ENCODE measurements around the gene BMP7.
"Not testable (repeated sequence)": the region's sequence is repeated elsewhere in the genome, so short reads cannot be mapped to it uniquely, and the experiment has no call there.

Gene BMP7

DNA sequence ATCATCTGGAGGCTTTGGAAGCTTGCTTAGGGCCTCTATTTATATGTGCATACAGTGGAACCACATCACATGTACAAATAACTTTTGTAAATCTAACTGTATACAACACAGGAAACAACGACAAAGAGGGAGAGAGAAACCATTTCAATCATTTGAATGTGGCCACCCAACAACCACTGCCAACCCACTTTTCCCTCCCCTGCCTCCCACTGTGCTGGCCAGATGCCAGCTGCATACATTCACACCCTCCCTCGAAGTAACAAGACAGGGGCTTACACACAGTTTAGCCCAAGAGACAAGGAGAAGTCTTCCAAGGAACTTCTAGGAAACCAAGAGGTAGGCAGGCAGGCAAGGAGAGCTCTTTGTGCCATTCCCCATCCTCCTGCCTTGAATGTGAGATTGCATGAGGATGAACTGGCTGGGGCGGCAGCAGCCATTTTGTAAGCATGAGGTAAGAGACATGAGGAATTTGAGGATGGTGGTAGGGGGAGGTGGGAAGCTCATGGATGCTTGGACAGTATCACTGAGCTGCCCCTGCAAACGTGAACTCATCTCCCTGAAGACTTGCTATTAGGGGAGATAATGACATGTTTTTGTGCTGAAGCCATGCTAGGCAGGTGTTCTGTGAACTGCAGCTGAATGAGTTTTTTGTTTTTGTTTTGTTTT is 18.2 kb downstream of the BMP7 start:
- no peak for DNase-seq

DNA sequence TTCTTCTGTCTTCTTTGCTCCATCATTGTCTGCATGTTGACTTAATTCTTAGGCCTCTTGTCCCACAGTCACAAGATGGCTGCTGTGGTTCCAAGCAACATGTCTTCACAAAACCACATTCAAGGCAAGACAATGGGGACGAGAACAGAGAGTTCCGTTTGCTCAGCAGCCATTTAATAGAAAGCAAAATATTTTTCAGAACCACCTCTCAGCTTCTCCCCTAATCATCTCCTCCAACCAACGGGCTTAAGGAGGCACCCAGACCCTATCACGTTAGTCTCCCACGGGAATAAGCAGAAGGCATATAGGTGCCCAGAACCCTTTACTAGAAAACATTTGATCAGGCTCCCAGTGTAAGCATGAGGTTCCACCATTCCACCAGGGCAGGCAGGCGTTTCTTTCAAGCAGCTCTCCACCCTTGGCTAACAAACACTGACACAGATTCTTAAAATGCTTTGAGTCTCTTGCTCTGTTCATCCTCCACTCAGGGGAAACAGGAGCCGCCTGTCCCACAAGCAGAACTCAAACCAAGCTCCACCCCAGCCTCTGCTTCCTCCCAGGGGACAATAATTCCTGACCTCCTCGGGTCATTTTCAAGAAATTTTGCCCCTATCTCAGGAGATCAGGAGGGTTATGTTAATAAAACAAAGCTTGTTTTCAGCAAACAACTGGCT is 19.0 kb downstream of the BMP7 start:
- no peak for DNase-seq

DNA sequence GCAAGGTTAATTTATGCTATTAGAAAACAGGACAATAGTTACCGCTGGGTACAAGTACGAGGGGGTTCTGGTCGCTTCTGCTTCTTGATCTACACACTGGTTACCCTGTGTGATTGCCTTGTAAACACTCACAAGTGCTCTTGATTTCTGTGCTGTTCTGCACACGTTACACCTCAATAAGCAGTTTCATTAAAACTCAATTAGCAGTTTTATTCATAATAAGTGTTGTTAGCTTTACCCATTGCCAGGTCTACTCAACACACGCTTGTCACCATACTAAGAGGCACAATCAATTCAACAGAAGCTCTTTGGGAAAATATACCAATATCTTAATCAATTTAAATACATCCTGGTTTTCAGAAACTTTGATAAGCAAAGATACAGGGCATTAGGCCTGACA is 20.4 kb downstream of the BMP7 start:
- DNase-seq, result no peak

DNA sequence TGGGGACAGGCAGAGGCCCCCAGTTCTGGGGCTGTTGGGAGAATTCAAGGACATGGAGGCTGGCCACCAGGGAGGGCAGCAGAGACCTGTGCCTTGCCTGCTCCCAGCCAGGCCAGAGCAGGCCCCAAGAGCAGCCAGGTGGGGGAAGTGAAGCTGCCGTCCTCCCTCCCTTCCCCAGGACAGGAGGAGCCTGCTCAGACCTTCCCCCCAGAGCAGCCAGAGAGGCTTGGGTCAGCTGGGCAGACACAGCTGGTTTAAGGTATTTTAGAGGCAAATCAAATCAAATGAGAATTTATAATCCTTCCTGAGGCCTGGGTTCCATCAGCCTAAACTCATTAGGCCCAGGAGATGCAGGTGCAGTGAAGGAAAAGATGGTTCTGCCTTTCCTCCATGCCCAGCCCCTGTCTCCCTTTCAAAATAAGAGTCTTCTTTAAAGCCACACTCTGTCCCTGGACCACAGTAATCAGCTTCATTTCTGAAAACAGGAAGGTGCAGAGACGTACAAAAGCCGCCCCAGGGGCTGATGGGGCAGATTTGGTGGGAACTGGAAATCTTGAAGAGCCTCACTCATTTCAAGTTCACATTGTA is 21.7 kb downstream of the BMP7 start:
- peak; percentile 25 for DNase-seq

DNA sequence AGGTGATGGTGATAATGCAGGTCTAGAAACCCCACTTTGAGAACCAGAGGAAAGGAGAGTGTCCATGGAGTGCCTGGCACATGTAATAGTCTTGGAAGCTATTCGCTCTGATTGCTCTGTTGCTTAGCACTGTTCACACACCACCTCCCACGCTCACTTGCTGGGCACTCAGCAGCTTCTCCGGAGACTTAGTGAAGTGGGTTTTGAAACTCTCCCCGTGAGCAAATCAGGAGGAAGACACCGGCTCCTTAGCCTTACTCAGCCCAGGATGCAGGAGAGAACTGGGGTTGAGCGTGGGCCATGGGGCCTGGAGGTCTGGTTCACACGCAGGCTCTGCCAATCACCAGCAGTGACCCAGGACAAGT is 22.2 kb downstream of the BMP7 start:
- DNase-seq, result no peak

DNA sequence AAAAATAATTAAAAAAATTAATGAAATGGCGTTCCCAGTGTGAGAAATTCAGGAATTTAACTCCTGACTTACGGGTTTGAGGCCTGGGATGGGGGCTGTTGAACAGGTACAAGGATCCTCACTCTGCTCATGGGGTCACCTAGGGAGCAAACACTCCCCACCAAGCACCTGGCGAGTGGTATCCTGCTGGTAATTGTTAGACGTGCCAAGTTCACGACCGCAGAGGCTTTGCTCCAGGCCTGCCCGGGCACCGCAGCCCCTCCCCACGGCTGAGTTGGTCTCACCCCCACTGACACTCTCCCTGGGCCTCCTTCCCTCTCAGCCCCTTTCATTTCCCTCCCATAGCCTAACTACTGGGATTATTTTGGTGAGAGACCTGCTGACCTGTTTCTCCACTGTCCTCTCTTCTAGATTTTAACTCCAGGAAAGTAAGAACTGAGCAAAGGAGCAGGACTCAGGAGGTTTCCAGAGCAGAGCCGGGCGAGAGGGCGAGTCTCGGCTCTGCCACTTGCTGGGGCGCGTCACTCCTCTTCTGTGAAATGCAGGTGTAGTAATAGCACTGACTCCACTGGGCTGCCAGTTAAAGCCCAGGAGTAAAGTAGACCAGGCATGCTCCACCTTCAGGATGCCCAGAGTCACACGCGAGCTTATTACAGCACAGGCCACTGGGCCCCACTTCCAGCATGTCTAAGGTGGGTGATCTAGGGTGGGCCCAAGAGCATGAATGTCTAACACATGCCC is 22.8 kb downstream of the BMP7 start:
- DNase-seq, result no peak

DNA sequence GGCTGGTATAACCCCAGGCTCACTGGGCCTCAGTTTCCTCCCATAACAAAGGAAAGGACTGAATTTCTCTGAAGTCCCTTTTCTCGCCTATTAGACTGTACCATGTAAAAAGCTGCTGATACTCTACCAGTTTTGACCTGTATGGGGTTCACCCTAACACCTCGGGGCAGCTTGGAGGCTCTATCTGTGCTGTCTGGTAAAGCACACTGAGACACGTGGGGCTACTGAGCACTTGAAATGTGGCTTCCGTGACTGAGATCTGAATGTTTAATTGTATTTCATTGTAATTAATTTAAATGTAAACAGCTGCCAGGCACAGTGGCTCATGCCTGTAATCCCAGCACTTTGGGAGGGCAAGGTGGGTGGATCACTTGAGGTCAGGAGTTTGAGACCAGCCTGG is 24.0 kb downstream of the BMP7 start:
- no peak for DNase-seq

DNA sequence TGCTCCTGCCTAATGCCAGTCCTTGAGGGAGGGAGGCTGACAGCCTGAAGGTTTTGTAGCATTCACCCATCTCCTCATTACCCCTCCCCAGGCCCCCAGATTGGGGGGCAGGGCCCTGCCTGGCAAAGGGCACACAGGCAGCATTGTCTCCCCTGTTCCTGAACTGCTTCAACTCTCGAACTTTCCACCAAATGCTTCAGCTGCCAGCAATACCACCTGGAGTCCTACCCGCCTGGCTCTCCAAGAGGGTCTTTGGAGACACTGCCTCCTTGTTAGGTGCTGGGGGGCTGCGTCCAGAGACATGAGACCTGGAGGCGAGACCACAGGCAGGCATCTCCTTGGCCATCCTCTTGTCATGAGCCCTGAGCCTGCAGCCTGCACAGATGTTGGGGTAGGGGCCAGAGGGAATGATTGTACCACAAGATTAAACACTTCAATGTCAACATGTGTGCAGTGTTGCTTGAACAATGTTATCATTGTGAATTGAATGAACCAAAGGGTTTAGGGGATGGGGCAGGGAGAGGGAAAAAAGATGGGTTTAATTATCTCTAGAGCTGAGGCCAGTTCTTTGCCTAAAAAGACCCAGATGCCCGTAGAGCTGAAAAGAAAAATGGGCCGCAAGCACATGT is 25.0 kb downstream of the BMP7 start:
- DNase-seq, result no peak

DNA sequence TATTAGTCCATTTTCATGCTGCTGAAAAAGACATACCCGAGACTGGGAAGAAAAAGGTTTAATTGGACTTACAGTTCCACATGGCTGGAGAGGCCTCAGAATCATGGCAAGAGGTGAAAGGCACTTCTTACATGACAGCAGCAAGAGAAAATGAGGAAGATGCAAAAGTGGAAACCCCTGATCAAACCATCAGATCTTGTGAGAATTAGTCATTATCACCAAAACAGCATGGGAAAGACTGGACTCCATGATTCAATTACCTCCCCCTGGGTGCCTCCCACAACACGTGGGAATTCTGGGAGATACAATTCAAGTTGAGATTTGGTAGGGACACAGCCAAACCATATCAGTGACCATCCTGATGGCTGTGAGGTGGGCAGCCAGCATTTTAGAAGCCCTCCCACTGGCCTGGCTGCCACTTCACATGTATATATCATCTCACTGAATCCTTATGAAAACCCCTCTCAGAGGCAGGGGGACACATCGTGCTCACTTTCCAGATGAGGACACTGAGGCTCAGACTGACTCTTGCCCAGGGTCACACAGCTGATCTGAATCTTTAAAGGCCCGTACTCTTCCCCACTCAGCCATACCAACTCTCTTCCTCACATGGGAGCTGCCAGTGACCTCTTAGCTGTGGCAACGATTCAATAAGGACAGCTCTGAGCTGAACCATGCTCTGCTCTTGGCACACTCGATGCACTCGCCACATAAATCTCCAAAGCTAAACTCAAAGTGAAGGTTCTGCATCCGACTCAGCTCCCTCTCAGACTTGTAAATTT is 25.7 kb downstream of the BMP7 start:
- DNase-seq, result peak; percentile 2

DNA sequence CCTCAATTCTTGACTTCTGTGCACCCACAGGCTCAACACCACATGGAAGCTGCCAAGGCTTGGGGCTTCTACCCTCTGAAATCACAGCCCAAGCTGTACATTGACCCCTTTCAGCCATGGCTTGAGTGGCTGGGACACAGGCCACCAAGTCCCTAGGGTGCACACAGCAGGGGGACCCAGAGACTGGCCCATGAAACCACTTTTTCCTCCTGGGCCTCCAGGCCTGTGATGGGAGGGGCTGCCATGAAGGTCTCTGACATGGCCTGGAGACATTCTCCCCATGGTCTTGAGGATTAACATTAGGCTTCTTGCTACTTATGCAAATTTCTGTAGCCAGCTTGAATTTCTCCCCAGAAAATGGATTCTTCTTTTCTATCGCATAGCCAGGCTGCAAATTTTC is 26.7 kb downstream of the BMP7 start:
- DNase-seq, result not testable (repeated sequence)

DNA sequence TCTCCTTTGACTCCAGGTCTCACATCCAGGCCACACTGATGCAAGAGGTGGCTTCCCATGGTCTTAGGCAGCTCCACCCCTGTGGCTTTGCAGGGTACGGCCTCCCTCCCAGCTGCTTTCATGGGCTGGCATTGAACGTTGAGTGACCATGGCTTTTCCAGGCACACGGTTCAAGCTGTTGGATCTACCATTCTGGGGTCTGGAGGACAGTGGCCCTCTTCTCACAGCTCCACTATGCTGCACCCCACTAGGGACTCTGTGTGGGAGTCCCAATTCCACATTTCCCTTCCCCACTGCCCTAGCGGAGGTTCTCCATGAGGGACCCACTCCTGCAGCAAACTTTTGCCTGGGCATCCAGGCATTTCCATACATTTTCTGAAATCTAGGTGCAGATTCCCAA is 27.1 kb downstream of the BMP7 start:
- not testable (repeated sequence) for DNase-seq

DNA sequence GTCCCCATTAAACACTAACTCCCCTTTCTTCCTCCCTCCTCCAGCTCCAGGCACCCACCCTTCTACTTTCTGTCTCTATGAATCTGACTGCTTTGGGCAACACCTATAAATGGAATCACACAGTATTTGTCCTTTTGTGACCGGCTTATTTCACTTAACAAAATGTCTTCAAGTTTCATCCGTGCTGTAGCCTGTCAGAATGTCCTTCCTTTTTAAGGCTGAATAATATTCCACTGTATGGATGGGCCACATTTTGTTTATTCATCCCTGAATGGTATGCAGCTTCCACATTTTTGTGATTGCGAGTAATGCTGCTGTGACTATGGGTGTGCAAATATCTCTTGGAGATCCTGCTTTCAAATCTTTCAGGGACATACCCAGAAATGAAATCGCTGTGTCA is 28.4 kb downstream of the BMP7 start:
- DNase-seq, result no peak

DNA sequence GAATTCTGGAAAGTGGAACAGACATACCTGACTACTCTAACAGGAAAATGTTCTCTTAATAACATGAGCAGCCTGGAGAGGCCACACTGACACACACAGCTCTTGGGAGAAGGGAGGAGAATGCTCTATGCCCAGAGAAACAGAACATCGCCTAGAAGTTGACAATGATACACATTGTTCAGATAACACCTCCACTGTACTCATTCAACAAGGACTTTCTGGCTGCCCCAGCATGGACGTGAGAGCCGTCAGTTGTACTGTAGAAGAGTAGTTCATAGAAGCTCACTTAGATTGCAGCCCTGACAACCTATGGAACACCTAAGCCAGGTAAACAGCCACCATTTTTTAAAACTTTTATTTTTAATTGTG is 28.9 kb downstream of the BMP7 start:
- no peak for DNase-seq

DNA sequence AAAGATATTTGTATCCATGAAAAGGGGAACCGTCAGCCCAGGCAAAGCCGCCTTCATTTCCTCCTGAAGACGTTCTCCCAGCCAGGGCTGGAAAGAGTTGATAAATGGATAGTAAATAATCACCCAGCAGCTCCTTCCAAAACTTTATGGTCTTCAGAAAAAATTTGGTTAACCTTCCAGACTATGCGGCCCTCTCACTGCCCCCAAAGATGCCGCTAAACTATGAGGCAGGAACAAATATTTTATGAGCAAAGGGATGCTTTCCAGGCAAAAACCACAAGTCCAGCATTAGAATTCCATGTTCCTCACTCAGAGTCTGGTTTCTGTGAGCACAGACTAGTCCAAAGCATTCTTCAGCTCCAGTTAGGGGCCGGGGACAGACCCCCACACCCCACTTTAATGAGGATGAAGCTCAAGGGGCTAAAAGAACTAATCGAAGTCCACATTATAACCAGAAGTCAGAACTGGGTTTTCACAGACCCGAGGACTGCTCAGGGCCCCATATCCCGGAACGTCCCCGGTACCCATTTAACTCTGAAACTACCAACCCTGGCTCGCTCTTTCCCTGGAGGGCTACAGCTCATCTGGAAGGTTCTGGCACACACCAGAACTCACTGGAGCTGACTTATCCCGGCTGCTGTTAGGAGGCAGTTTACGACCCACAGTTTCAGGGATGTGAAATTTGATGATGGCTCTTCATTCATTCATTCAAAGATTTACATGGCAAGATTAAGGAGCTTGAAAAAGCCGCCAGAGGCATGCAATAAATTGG is 29.4 kb downstream of the BMP7 start:
- DNase-seq, result no peak

DNA sequence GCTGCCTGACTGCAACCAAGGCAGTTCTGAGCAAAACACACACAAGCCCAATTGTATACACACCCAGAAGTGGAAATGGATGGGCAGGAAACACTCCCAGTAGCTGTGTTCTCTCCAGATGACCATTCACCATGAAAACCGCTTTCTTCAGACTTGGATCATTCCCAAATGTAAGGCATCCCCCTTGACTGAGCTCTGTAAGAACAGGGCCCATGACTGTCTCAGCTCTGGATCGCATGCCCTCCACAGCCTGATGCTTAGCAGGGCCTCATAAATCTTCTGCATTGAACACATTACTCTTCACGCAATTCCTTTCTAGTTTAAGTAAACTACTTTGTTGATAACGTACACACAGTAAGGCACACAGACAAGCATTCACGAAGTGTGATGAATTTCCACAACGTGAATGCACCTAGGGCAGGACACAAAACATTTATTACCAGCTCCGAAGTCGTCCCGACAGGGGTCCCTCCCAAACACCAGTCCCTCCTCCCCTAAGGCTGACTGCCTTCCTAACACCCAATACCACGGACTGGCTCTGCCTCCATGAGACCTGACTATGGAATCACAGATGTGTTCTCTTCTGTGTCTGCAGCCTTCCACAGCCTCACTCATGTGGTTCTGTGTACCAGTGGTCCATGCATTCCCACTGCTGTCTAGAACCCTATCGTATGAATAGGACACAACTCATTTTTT is 31.7 kb downstream of the BMP7 start:
- no peak for DNase-seq

DNA sequence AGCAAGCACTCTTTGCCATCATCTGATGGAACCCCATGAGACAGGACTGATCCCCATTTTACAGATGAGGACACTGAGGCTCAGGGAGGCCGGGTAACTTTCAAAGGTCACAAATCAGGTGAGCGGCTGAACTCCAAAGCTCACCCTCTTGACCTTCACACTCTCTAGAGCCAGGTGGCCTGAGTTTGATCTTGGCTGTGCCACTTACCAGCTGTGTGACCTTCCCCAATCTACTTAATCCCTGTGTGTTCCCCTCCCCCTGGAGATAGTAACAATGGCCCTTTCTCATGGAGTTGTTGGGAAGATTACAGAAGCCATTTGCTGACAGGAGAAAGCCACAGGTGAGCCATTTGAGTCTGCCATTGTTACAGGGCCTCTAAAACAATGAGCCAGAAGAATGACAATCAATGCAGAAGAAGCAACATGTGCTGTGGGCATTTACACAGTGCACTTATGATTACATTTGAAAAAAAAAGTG is 34.5 kb downstream of the BMP7 start:
- DNase-seq, result no peak

DNA sequence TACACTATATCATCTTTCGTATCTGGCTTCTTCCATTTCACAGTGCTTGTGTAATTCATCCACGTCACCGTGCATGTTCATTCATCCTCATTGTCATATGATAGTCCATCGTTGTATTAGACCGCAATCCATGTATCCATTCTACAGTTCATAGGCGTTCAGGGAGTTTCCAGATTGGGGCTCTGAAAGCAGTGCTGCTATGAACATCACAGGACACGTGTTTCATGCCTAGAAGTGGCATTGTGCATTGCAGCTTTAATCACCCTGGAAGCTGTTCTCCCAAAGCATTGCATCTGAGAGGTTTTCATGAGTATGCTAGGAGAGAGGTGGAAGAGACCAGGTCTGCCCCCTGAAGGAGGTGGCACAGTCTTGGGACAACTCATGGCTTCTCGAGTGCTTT is 35.3 kb downstream of the BMP7 start:
- no peak for DNase-seq

DNA sequence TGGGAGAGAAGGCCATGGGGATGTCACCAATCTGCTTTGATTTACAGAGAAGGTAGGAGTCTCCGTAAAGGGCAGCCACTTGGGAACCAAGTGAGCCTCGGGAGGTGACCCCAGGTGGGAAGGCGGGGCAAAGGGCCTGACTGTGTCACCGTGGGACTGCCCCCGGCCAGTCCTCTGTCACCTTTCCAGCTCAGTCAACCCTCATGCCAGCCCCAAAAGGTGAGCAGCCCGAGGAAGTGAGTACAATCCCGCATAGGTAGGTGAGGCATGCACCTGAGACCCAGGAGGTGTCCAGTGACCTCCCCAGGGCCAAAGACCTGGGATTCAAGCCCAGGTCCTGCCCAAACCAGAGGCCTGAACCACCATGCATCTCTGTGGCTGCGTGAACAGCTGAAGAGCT is 36.2 kb downstream of the BMP7 start:
- DNase-seq, result no peak

DNA sequence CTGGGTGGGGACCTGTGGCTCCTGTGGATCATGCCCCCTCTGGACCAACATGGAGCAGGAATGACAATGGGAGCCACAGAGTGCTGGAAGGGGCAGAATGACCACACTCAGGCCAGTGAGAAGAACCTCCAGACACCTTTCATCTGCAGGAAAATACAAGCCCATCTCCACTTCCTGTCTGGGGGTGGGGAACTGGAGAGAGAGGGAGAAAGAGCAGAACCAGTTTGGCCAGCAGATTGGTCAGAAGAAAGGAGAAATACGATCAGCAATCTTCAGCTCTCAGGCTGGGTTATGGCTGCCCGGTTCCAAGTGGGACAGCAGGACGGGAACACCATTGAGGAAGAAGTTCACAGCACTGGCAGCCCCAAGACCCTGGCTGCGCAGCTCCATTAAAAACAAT is 37.0 kb downstream of the BMP7 start:
- no peak for DNase-seq

DNA sequence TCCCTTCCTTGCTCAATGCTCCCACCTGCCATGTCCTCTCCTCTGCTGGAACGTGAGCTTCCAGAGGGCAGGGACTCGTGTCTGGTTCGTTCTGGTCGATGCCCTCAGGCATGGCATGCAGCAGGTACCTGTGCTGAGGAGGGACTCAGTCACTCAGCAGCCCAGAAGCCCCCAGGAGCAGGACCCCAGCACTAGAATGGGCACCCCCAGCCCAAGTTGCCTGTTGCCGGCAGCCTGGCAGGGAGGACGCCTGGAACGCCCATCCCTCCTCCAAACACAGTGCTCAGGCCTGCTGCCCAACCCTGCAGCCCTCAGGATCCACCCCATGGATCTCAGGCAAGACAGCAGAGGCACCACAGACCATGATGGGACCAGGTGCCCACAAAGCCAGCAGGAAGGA is 40.6 kb downstream of the BMP7 start:
- DNase-seq, result no peak

DNA sequence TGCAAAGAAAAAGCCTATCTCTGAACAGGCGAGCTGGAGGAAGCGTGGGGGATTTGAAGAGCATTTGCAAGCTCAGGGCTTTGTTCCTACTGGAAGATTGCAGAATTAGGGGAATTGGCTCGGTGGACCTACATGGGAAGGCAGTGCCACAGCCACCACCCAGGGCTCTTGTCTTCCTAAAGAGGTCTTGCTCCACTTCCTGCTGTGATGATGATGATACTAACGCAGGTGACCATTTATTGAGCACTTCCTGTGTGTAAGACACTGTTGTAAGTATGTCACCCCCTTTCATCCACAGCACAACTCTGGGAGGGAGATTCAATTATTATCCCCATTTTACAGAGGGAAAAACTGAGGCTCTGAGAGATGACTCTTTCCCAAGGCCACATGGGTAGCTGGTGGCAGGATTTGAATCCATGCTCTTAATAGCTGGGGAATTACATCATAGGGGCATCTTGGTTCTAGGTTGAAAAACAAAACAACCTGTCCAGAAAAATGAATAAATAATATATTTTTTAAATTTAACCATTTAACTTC is 41.2 kb downstream of the BMP7 start:
- DNase-seq, result no peak

Data from OCI-M1 (cell line).